GM21515 (cell line): Measurements from ENCODE around the gene TEX19.
"Not testable (repeated sequence)": the region's sequence is repeated elsewhere in the genome, so short reads cannot be mapped to it uniquely, and the experiment has no call there.

Experiments used
- ATAC-seq: cut with Tn5 transposase; IDR thresholded peaks from one replicate; pipeline ENCODE4 v1.9.1; 2021; ENCODE audit not compliant: unreplicated experiment

Gene TEX19

GRCh38 chr17:82353484-82353883 is 5.6 kb upstream of the TEX19 start:
- no peak for ATAC-seq

- no peak for ATAC-seq
These were observed 4.2 kb upstream of the TEX19 start for GRCh38 chr17:82354804-82355308.

- no peak for ATAC-seq
These were observed 3.1 kb upstream of the TEX19 start for GRCh38 chr17:82355770-82356427.

GRCh38 chr17:82356845-82357355 is 2.1 kb upstream of the TEX19 start:
- no peak for ATAC-seq

GRCh38 chr17:82357394-82357793 is 1.7 kb upstream of the TEX19 start:
- ATAC-seq = no peak

- ATAC-seq = not testable (repeated sequence)
These were observed 516 bp downstream of the TEX19 start for GRCh38 chr17:82359451-82360074.

- no peak for ATAC-seq
These were observed 3.0 kb downstream of the TEX19 start for GRCh38 chr17:82361885-82362633.

GRCh38 chr17:82365606-82366295 is 6.7 kb downstream of the TEX19 start:
- ATAC-seq = no peak

GRCh38 chr17:82366749-82367148 is 7.7 kb downstream of the TEX19 start:
- no peak for ATAC-seq

GRCh38 chr17:82367724-82368524 is 8.9 kb downstream of the TEX19 start:
- ATAC-seq = no peak

GRCh38 chr17:82369211-82369610 is 10.2 kb downstream of the TEX19 start:
- ATAC-seq = no peak

GRCh38 chr17:82370471-82371332 is 11.7 kb downstream of the TEX19 start:
- ATAC-seq = no peak

GRCh38 chr17:82371333-82372248 is 12.5 kb downstream of the TEX19 start, which contains the start of gene UTS2R:
Gene UTS2R (plus strand): TSS chr17:82371765. CDS start chr17:82374325, 2,560 bp downstream.
- ATAC-seq = no peak

GRCh38 chr17:82372249-82373071 is 13.4 kb downstream of the TEX19 start:
- ATAC-seq = no peak

GRCh38 chr17:82373072-82373452 is 14.0 kb downstream of the TEX19 start:
- ATAC-seq = not testable (repeated sequence)

- no peak for ATAC-seq
These were observed 14.9 kb downstream of the TEX19 start for GRCh38 chr17:82373731-82374625.
